ENCODE measurements around the gene UNC93A.
A peak's percentile ranks its signal among the peaks of the same experiment; 100 is the strongest.
"Not testable (repeated sequence)": the region's sequence is repeated elsewhere in the genome, so short reads cannot be mapped to it uniquely, and the experiment has no call there.

The UNC93A gene

GRCh38 chr6:167350731-167351655 lies 59.9 kb downstream of the UNC93A start:
- peak; percentile 17 for DNase-seq (ENCODE audit: extremely low read depth, low read depth)
- H3K4me3 ChIP-seq (replicated peaks; ENCODE audit: low read depth, low read length): peak overlapping the region; percentile 19; the same call in 1 of the 2 replicates
- TF ChIP-seq CTCF (IDR thresholded peaks at IDR 0.05; ENCODE audit: low read depth, low read length, missing control alignments): peak; percentile 58

GRCh38 chr6:167351656-167352345 lies 60.7 kb downstream of the UNC93A start:
- H3K4me3 ChIP-seq (replicated peaks; ENCODE audit: low read depth, low read length): no peak overlapping the region
- no peak for DNase-seq (ENCODE audit: extremely low read depth, low read depth)
- no peak for TF ChIP-seq CTCF (IDR thresholded peaks at IDR 0.05; ENCODE audit: low read depth, low read length, missing control alignments)

GRCh38 chr6:167356874-167357273 lies 65.8 kb downstream of the UNC93A start:
- no peak overlapping the region for H3K4me3 ChIP-seq (replicated peaks; ENCODE audit: low read depth, low read length)
- no peak for DNase-seq (ENCODE audit: extremely low read depth, low read depth)
- TF ChIP-seq CTCF (IDR thresholded peaks at IDR 0.05; ENCODE audit: low read depth, low read length, missing control alignments): no peak

- H3K4me3 ChIP-seq (replicated peaks; ENCODE audit: low read depth, low read length); DNase-seq (ENCODE audit: extremely low read depth, low read depth): not testable (repeated sequence)
Observed at GRCh38 chr6:167358394-167358793, 67.3 kb downstream of the UNC93A start.

- not testable (repeated sequence) for H3K4me3 ChIP-seq (replicated peaks; ENCODE audit: low read depth, low read length); DNase-seq (ENCODE audit: extremely low read depth, low read depth)
Observed at GRCh38 chr6:167361170-167361569, 70.1 kb downstream of the UNC93A start.
